ENCODE measurements around the gene RMND5B.

The RMND5B gene

DNA sequence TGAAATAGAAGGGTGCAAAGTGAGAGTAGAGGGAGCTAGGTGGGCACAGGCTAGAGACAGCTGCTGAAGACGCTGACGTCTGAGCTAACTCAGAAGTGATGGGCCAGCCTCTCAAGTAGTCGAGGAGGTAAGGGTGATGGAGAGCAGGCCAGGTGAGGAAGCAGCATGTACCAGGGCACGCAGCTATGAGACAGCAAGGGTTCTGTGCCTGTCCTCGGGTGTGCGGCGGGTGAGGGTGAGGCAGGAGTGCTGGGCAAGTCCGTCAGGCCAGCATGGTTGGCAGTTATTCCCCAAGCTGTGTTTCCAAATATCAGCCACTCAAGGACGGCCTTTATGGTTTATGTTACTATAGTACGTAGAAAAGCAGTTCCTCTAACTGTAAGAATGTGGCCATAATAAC, 6.2 kb downstream of the RMND5B start:
- TF ChIP-seq, protein P1, sequence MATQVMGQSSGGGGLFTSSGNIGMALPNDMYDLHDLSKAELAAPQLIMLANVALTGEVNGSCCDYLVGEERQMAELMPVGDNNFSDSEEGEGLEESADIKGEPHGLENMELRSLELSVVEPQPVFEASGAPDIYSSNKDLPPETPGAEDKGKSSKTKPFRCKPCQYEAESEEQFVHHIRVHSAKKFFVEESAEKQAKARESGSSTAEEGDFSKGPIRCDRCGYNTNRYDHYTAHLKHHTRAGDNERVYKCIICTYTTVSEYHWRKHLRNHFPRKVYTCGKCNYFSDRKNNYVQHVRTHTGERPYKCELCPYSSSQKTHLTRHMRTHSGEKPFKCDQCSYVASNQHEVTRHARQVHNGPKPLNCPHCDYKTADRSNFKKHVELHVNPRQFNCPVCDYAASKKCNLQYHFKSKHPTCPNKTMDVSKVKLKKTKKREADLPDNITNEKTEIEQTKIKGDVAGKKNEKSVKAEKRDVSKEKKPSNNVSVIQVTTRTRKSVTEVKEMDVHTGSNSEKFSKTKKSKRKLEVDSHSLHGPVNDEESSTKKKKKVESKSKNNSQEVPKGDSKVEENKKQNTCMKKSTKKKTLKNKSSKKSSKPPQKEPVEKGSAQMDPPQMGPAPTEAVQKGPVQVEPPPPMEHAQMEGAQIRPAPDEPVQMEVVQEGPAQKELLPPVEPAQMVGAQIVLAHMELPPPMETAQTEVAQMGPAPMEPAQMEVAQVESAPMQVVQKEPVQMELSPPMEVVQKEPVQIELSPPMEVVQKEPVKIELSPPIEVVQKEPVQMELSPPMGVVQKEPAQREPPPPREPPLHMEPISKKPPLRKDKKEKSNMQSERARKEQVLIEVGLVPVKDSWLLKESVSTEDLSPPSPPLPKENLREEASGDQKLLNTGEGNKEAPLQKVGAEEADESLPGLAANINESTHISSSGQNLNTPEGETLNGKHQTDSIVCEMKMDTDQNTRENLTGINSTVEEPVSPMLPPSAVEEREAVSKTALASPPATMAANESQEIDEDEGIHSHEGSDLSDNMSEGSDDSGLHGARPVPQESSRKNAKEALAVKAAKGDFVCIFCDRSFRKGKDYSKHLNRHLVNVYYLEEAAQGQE (IDR thresholded peaks at IDR 0.05; ENCODE audit: insufficient read depth in 1 of 2, low read depth in 2 of 2, low read length in 2 of 2) = no peak
- no peak for TF ChIP-seq TAF1 (IDR thresholded peaks at IDR 0.05; ENCODE audit: borderline replicate concordance, insufficient read depth, low read length)
- TF ChIP-seq FOXP2 (optimal IDR thresholded peaks at IDR 0.05; ENCODE audit: borderline replicate concordance, extremely low read depth, extremely low read length, insufficient read depth) = no peak
- no peak for TF ChIP-seq POLR2AphosphoS5 (IDR thresholded peaks at IDR 0.05; ENCODE audit: low read depth, low read length)
- TF ChIP-seq SIN3A (IDR thresholded peaks at IDR 0.05; ENCODE audit: borderline replicate concordance, insufficient read depth, low read length) = no peak

DNA sequence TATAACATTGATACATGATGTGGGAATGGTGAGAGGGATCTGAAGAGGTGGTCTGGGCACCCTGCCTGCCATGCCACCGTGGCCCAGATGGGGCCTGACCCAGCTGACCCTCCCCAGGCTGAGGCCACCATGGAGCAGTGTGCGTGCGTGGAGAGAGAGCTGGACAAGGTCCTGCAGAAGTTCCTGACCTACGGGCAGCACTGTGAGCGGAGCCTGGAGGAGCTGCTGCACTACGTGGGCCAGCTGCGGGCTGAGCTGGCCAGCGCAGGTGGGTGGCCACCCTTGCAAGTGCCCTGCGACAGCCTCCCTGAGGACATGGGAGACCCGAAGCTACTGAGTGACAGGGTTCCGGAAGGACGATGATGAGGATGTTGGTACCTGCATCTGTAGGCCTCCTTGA, 7.2 kb downstream of the RMND5B start:
- no peak for TF ChIP-seq POLR2AphosphoS5 (IDR thresholded peaks at IDR 0.05; ENCODE audit: low read depth, low read length)
- TF ChIP-seq, protein P1 (IDR thresholded peaks at IDR 0.05; ENCODE audit: insufficient read depth in 1 of 2, low read depth in 2 of 2, low read length in 2 of 2) = no peak
- no peak for TF ChIP-seq FOXP2 (optimal IDR thresholded peaks at IDR 0.05; ENCODE audit: borderline replicate concordance, extremely low read depth, extremely low read length, insufficient read depth)
- TF ChIP-seq SIN3A (IDR thresholded peaks at IDR 0.05; ENCODE audit: borderline replicate concordance, insufficient read depth, low read length) = no peak
- TF ChIP-seq TAF1 (IDR thresholded peaks at IDR 0.05; ENCODE audit: borderline replicate concordance, insufficient read depth, low read length) = no peak

DNA sequence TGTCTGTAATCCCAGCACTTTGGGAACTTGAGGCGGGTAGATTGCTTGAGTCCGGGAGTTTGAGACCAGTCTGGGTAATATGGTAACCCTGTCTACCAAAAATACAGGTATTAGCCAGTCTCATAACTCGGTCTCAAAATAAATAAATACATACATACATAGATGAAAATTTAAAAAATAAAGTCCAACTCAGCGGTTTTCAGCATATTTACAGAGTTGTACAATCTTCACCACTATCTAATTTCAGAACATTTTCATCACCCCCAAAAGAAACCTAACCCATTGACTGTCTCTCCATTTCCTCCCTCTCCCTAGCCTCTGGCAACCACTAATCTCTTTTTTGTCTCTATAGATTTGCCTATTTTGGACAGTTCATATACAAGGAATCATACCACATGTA, 10.7 kb downstream of the RMND5B start:
- TF ChIP-seq POLR2AphosphoS5 (IDR thresholded peaks at IDR 0.05; ENCODE audit: low read depth, low read length) (no peak), SIN3A (IDR thresholded peaks at IDR 0.05; ENCODE audit: borderline replicate concordance, insufficient read depth, low read length) (no peak), FOXP2 (optimal IDR thresholded peaks at IDR 0.05; ENCODE audit: borderline replicate concordance, extremely low read depth, extremely low read length, insufficient read depth) (no peak), TAF1 (IDR thresholded peaks at IDR 0.05; ENCODE audit: borderline replicate concordance, insufficient read depth, low read length) (no peak)
- TF ChIP-seq, protein P1 (IDR thresholded peaks at IDR 0.05; ENCODE audit: insufficient read depth in 1 of 2, low read depth in 2 of 2, low read length in 2 of 2) = no peak

DNA sequence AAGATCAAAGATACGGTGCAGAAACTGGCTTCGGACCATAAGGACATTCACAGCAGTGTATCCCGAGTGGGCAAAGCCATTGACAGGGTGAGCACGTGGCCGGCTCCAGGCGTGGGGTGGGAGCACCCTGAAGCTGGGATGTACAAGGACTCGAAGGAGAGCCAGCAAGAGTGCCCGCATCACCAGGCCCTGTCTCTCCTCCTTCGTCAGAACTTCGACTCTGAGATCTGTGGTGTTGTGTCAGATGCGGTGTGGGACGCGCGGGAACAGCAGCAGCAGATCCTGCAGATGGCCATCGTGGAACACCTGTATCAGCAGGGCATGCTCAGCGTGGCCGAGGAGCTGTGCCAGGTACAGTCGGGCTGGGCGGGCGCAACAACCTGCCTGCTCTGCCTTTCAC, 11.8 kb downstream of the RMND5B start:
- TF ChIP-seq FOXP2 (optimal IDR thresholded peaks at IDR 0.05; ENCODE audit: borderline replicate concordance, extremely low read depth, extremely low read length, insufficient read depth) (no peak), TAF1 (IDR thresholded peaks at IDR 0.05; ENCODE audit: borderline replicate concordance, insufficient read depth, low read length) (no peak), POLR2AphosphoS5 (IDR thresholded peaks at IDR 0.05; ENCODE audit: low read depth, low read length) (no peak), SIN3A (IDR thresholded peaks at IDR 0.05; ENCODE audit: borderline replicate concordance, insufficient read depth, low read length) (no peak)
- TF ChIP-seq, protein P1 (IDR thresholded peaks at IDR 0.05; ENCODE audit: insufficient read depth in 1 of 2, low read depth in 2 of 2, low read length in 2 of 2) = no peak

DNA sequence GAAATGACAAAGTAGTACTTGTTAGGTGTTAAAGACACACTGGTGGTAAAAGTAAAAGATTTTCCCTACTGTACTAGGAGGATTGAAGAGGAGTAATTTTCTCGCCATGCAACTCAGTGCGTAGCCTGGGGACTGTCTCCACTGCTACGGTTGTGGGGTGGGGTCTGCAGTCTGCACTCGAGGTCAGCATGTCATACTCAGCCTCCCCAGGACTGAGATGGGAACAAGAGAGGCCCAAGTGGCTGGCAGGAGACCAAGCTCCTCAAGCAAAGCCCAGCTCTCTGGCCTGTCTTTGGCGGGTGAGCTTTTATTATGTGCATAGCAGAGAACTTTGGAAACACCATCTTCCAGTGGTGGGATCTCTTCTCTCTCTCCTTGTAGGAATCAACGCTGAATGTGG, 12.4 kb downstream of the RMND5B start:
- TF ChIP-seq TAF1 (IDR thresholded peaks at IDR 0.05; ENCODE audit: borderline replicate concordance, insufficient read depth, low read length) (no peak), SIN3A (IDR thresholded peaks at IDR 0.05; ENCODE audit: borderline replicate concordance, insufficient read depth, low read length) (no peak), FOXP2 (optimal IDR thresholded peaks at IDR 0.05; ENCODE audit: borderline replicate concordance, extremely low read depth, extremely low read length, insufficient read depth) (no peak), POLR2AphosphoS5 (IDR thresholded peaks at IDR 0.05; ENCODE audit: low read depth, low read length) (no peak)
- TF ChIP-seq, protein P1 (IDR thresholded peaks at IDR 0.05; ENCODE audit: insufficient read depth in 1 of 2, low read depth in 2 of 2, low read length in 2 of 2) = no peak
